Progenitor cell of endocrine pancreas (in vitro differentiated cells): ENCODE results near the gene STAMBP. TPM values are rescaled to one million over a fixed set of nuclear protein-coding genes. Genes with fewer than 3 reads are reported as not detected.
A peak's percentile ranks its signal among the peaks of the same experiment; 100 is the strongest.

ENCODE experiments used
- DNase-seq: peaks from one replicate; pipeline ENCODE4 v3.0.0; 2021; ENCODE audit warnings: low spot score; ENCODE audit not compliant: unreplicated experiment
- H3K27ac Mint-ChIP-seq: 2 replicates; pipeline ENCODE4 v1.8.0; 2021; ENCODE audit warnings: mild to moderate bottlenecking, moderate library complexity, mixed read lengths
- H3K27me3 Mint-ChIP-seq: 2 replicates; pipeline ENCODE4 v1.8.0; 2021; ENCODE audit warnings: mixed read lengths
- H3K36me3 Mint-ChIP-seq: 2 replicates; pipeline ENCODE4 v1.8.0; 2022; ENCODE audit warnings: mixed read lengths; ENCODE audit not compliant: insufficient read depth
- H3K4me1 Mint-ChIP-seq: 2 replicates; pipeline ENCODE4 v1.8.0; 2021; ENCODE audit warnings: low read depth, mixed read lengths
- H3K4me3 Mint-ChIP-seq: 2 replicates; pipeline ENCODE4 v1.8.0; 2021; ENCODE audit warnings: low read depth, mild to moderate bottlenecking, moderate library complexity, mixed read lengths
- H3K9me3 Mint-ChIP-seq: 2 replicates; pipeline ENCODE4 v1.8.0; 2021; ENCODE audit warnings: low read depth, mixed read lengths
- CTCF ChIP-seq: fragments of 200-600 bp; sonication (generic); IDR thresholded peaks from one replicate; pipeline ENCODE4 v1.5.0; 2021; ENCODE audit warnings: antibody characterized with exemption, mild to moderate bottlenecking; ENCODE audit not compliant: unreplicated experiment
- total RNA-seq: library from RNA; stranded (reverse); gene quantifications from 2 replicates; pipeline ENCODE4 v1.2.1, GENCODE V29; 2021

Gene STAMBP
- total RNA-seq, 1 donor from 2014 or later, result 39.0 TPM

DNA sequence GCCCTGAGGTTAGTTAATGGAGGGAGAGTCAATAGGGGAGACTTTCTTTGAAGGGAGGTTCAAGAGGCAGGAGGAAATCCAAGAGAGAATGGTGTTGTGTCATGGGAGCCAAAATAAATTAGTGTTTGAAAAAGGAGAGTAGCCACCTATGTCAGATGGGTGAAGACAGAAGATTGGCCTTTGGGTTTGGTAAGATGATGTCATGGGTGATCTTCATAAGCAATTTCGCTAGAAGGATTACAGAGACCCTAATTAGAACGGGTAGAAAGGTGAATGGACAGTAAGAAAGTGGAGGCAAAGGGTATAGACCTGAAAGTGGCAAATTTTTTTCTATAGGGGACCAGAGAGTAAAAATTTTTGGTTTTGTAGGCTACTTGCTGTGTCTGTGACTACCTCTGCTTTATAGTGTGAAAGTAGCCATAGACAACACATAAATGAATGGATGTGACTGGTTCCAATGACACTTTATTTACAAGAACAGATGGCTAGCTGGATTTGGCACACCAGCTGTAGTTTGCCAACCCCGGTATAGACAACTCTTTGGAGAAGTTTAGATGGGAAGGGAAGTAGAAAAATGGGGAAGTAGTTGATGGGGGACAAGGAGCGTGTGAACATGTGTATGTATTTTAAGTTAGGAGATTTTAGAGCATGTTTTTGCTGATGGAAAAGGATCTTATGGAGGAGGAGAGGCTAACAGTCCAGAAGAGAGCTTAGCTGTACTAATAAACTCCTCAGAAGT lies 9.3 kb downstream of the STAMBP start:
- Mint-ChIP-seq H3K4me3 (no peak overlapping the region), H3K27ac (peak overlapping the region; percentile 31), H3K27me3 (no peaks in the 10 kb centered on the region), H3K4me1 (peaks cover 11% of the 10 kb centered on the region), H3K36me3 (peaks cover 14% of the 10 kb centered on the region), H3K9me3 (no peaks in the 10 kb centered on the region)
- no peak for DNase-seq
- TF ChIP-seq CTCF, result no peak

- Mint-ChIP-seq H3K27me3 (no peaks in the 10 kb centered on the region), H3K27ac (no peak overlapping the region)
These were observed 10.3 kb downstream of the STAMBP start for GRCh38 chr2:73838889-73839534.

GRCh38 chr2:73839653-73840411 lies 11.1 kb downstream of the STAMBP start:
- peaks cover 12% of the 10 kb centered on the region for H3K36me3 Mint-ChIP-seq
- DNase-seq, result no peak
- H3K4me3 Mint-ChIP-seq, result no peak overlapping the region
- no peak for TF ChIP-seq CTCF
- H3K27ac Mint-ChIP-seq, result no peak overlapping the region
- peaks cover 11% of the 10 kb centered on the region for H3K4me1 Mint-ChIP-seq
- no peaks in the 10 kb centered on the region for H3K9me3 Mint-ChIP-seq
- no peaks in the 10 kb centered on the region for H3K27me3 Mint-ChIP-seq

More at GRCh38 chr2:73838889-73839534, 10.3 kb downstream of the STAMBP start:
- Mint-ChIP-seq H3K4me3 (no peak overlapping the region), H3K9me3 (no peaks in the 10 kb centered on the region), H3K4me1 (peaks cover 11% of the 10 kb centered on the region), H3K36me3 (peaks cover 11% of the 10 kb centered on the region)
- no peak for TF ChIP-seq CTCF
- no peak for DNase-seq

GRCh38 chr2:73841912-73842738 lies 13.4 kb downstream of the STAMBP start:
- Mint-ChIP-seq H3K4me3 (no peak overlapping the region), H3K4me1 (peaks cover 11% of the 10 kb centered on the region), H3K36me3 (peaks cover 16% of the 10 kb centered on the region), H3K27me3 (no peaks in the 10 kb centered on the region), H3K9me3 (no peaks in the 10 kb centered on the region), H3K27ac (peak overlapping the region; percentile 84)
- no peak for TF ChIP-seq CTCF
- no peak for DNase-seq

GRCh38 chr2:73842739-73843019 lies 13.9 kb downstream of the STAMBP start:
- peak overlapping the region; percentile 84 for H3K27ac Mint-ChIP-seq
- no peak overlapping the region for H3K4me3 Mint-ChIP-seq
- H3K27me3 Mint-ChIP-seq, result no peaks in the 10 kb centered on the region
- H3K36me3 Mint-ChIP-seq, result peaks cover 18% of the 10 kb centered on the region
- peaks cover 11% of the 10 kb centered on the region for H3K4me1 Mint-ChIP-seq
- no peak for DNase-seq
- H3K9me3 Mint-ChIP-seq, result no peaks in the 10 kb centered on the region
- no peak for TF ChIP-seq CTCF
